Adrenal gland (tissue), 12 donors: ENCODE measurements around the gene ABCB11. TPM values are rescaled to one million over a fixed set of nuclear protein-coding genes. Genes with fewer than 3 reads are reported as not detected.

Source experiments
- DNase-seq, 7 donors: peaks; one replicate each; pipeline ENCODE4 v3.0.0-alpha.2; 2019 to 2020
- H3K27ac ChIP-seq, 5 donors: fragments of 200-600 bp; sonication (generic) in 4 of 5; 1 replicate in 3 of 5; 2 replicates in 2 of 5; pipeline versions ENCODE4 v1.5.1 to v1.8.0; 2016 to 2020; ENCODE audit warnings: mild to moderate bottlenecking in 1 of 5
- H3K27me3 ChIP-seq: fragments of 200-600 bp; 2 replicates; pipeline ENCODE4 v1.8.0; 2021
- H3K36me3 ChIP-seq, 2 donors: fragments of 200-600 bp; replicated peaks in 1 of 2; 1 replicate in 1 of 2; 2 replicates in 1 of 2; pipeline versions ENCODE4 v1.5.1 to v1.8.0; 2018 to 2022
- H3K4me1 ChIP-seq, 2 donors: fragments of 200-600 bp; replicated peaks in 1 of 2; 1 replicate in 1 of 2; 2 replicates in 1 of 2; pipeline versions ENCODE4 v1.5.1 to v1.8.0; 2018 to 2021
- H3K4me3 ChIP-seq, 4 donors: fragments of 200-600 bp; sonication (generic) in 3 of 4; one replicate each; pipeline ENCODE4 v1.5.1; 2016 to 2018
- H3K9me3 ChIP-seq, 3 donors: fragments of 200-600 bp; sonication (generic) in 1 of 3; replicated peaks in 1 of 3; 1 replicate in 2 of 3; 2 replicates in 1 of 3; pipeline versions ENCODE4 v1.5.1 to v1.8.0; 2016 to 2021
- POLR2A ChIP-seq, 2 donors: fragments of 450-650 bp; IDR thresholded peaks; one replicate each; pipeline ENCODE4 v1.6.1; 2017; ENCODE audit warnings: antibody characterized with exemption in 2 of 2, mild to moderate bottlenecking in 2 of 2, moderate library complexity in 1 of 2
- WGBS, 4 donors: extraction: QIAGEN DNeasy Blood & Tissue Kit in 2 of 4; methylation state at CpG; one replicate each; pipeline versions ENCODE4 v1.1.5 to v1.1.7; 2013 to 2017; 5-methylcytosine and 5-hydroxymethylcytosine counted together
- intact Hi-C, 2 donors: fragments of 100-400 bp; cut with DNase I; formaldehyde crosslinking; loops; one replicate each; pipeline versions ENCODE4 v1.14.1 to v1.15.0; 2022 to 2023
- polyA plus RNA-seq, 3 donors: library from polyadenylated mRNA; stranded (reverse); fragments of 200-250 nt in 2 of 3; fragments of 350-450 nt in 1 of 3; fragmentation: Illumina TruSeq in 1 of 3; extraction: RNeasy Lipid Tissue Mini Kit (QIAGEN cat#74804) in 1 of 3; gene quantifications; one replicate each; pipeline ENCODE4 v1.2.3, GENCODE V29; 2013 to 2014
- total RNA-seq, 9 donors: library from RNA; depleted of rRNA in 4 of 9; stranded (reverse); fragments of >200 nt in 4 of 9; fragments of 120-200 nt in 1 of 9; fragmentation: NEBNext Ultra II Directional in 1 of 9; extraction: Animal tissue kit (Norgen Biotek cat#: 25700) in 1 of 9; gene quantifications; one replicate each; pipeline versions ENCODE4 v1.1.0 to v1.2.4, GENCODE V29; 2013 to 2023
- TF ChIP-seq, protein P1 (sequence below), 6 experiments: fragments of 450-650 bp in 4 of 6; fragments of 200-600 bp in 2 of 6; sonication (generic) in 1 of 6; IDR thresholded peaks; 1 replicate in 5 of 6; 2 replicates in 1 of 6; pipeline versions ENCODE4 v1.5.1 to v1.8.0; 2016 to 2021; ENCODE audit warnings: antibody characterized with exemption in 6 of 6, mild to moderate bottlenecking in 2 of 6, moderate library complexity in 1 of 6
- donor health status: healthy with polysubstance abuse.
- donor health status: Bipolar disorder and iron deficiency.
- donor health status: DM: yes; HTN: yes; CAD: no.
- donor health status: DM: no; HTN: no; CAD: no.
- donor health status: DM: no; HTN: no; CAD: no.
- donor health status: DM: yes; HTN: yes; CAD: no.

ABCB11 gene
- total and polyA plus RNA-seq, 12 donors, result 0.05 to 1.4 (median 0.31) TPM; not detected in 7

DNA sequence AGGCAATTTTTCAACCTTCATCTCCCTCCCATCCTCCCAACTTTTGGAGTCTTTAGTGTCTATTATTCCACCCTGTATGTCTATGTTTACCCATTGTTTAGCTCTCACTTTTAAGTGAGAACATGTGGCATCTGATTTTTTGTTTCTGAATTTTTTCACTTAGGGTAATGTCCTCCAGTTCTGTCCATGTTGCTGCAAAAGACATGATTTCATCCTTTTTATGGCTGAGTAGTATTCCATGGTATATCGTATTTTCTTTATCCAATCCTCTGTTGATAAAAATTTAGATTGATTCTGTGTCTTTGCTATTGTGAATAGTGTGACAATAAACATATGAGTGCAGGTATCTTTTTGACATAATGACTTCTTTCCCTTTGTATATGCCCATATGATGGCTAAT lies 81.8 kb downstream of the ABCB11 start:
- H3K4me1 ChIP-seq, result no peaks in the 10 kb centered on the region
- TF ChIP-seq POLR2A (IDR thresholded peaks at IDR 0.05), result no peak
- TF ChIP-seq, protein P1, sequence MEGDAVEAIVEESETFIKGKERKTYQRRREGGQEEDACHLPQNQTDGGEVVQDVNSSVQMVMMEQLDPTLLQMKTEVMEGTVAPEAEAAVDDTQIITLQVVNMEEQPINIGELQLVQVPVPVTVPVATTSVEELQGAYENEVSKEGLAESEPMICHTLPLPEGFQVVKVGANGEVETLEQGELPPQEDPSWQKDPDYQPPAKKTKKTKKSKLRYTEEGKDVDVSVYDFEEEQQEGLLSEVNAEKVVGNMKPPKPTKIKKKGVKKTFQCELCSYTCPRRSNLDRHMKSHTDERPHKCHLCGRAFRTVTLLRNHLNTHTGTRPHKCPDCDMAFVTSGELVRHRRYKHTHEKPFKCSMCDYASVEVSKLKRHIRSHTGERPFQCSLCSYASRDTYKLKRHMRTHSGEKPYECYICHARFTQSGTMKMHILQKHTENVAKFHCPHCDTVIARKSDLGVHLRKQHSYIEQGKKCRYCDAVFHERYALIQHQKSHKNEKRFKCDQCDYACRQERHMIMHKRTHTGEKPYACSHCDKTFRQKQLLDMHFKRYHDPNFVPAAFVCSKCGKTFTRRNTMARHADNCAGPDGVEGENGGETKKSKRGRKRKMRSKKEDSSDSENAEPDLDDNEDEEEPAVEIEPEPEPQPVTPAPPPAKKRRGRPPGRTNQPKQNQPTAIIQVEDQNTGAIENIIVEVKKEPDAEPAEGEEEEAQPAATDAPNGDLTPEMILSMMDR (IDR thresholded peaks at IDR 0.05), result no peak
- no peak overlapping the region for H3K4me3 ChIP-seq
- DNase-seq, result no peak
- H3K9me3 ChIP-seq, result no peaks in the 10 kb centered on the region
- no peak overlapping the region for H3K27ac ChIP-seq
- WGBS, 4 donors, result 94 to 97% (median 95%) methylated on average over 1 of the region's 1 CpG
- no peaks in the 10 kb centered on the region for H3K36me3 ChIP-seq
- no peaks in the 10 kb centered on the region for H3K27me3 ChIP-seq
- intact Hi-C loops, result no loop called here

DNA sequence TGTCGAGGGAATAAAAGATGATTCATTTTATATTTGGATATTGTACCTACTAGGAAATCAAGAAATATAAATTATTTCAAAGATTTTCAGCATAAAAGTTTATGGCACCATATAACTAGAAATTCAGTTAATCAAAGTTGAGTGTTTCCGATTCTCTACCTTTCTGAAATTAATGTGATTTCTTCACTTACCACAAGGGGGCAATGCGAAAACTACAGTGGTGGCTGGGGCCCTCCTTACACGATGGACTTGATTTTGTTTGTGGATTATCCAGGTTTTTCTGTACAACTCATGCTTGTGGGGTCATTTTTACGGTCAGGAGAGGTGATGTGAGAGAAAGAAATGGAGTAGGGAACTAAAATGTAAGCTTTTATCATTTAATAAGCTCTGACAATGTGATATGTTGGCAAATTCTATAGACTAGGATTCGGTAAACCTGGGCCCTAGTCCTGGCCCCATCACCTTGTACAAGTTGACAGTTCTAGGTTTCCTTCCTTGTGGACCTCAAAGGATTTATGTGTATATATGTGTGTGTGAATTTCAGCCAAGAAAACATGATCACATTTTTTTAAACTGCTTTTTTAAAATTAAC lies 82.4 kb downstream of the ABCB11 start:
- no peaks in the 10 kb centered on the region for H3K4me1 ChIP-seq
- H3K27ac ChIP-seq, result no peak overlapping the region
- H3K9me3 ChIP-seq, result no peaks in the 10 kb centered on the region
- no peak overlapping the region for H3K4me3 ChIP-seq
- no peaks in the 10 kb centered on the region for H3K27me3 ChIP-seq
- no peaks in the 10 kb centered on the region for H3K36me3 ChIP-seq
- no peak for TF ChIP-seq POLR2A (IDR thresholded peaks at IDR 0.05)
- TF ChIP-seq, protein P1 (IDR thresholded peaks at IDR 0.05), result peak; percentile 19 to 50 (median 38)
- no peak for DNase-seq
- intact Hi-C loops, result no loop called here
- 60 to 69% (median 66%) methylated on average over 6 of the region's 6 CpGs for WGBS, 4 donors

DNA sequence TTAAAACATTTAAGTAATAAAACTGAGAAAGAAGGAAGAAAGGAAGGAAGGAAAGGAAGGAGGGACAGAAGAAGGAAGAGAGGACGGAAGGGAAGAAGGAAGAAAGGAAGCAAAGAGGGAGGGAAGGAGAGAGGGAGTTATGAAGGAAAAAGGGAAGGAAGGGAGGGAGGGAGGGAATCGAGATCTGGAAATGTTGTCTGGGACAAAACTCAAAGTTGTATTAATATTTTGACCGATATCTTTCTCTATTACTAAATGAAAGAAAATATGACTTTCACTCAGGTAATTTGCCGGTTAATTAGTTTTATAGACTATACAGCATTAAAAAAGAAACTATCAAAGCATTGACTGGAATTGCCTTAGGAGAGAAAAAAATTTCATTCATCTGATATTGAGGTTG lies 85.6 kb downstream of the ABCB11 start:
- intact Hi-C loops, result no loop called here
- WGBS, 4 donors, result 35 to 56% (median 46%) methylated on average over 4 of the region's 4 CpGs
- H3K27ac ChIP-seq, result no peak overlapping the region
- H3K27me3 ChIP-seq, result no peaks in the 10 kb centered on the region
- DNase-seq, result no peak
- H3K4me1 ChIP-seq, result no peaks in the 10 kb centered on the region
- TF ChIP-seq POLR2A (IDR thresholded peaks at IDR 0.05), result no peak
- TF ChIP-seq, protein P1 (IDR thresholded peaks at IDR 0.05), result no peak
- no peaks in the 10 kb centered on the region for H3K36me3 ChIP-seq
- H3K9me3 ChIP-seq, result no peaks in the 10 kb centered on the region
- no peak overlapping the region for H3K4me3 ChIP-seq

DNA sequence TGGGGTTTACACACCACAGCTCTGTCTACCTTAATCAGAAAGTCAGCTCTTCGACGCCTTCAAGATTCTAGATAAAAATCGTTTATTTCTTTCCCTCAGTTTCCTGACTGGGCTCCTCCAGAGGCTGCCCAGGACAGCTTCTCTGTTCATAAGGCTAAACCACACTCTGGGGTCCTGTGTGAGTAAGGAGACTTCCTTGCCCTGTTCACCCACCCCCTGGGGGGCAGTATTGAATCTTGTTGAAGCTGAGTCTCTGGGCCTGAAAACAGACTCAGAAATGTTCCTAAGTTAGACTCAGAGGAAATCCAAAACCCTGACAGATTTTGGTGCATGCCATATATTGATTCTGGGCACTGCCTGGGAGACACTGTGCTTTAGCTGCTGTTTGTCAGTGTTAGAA lies 87.1 kb downstream of the ABCB11 start:
- no peak overlapping the region for H3K27ac ChIP-seq
- H3K9me3 ChIP-seq, result no peaks in the 10 kb centered on the region
- TF ChIP-seq POLR2A (IDR thresholded peaks at IDR 0.05), result no peak
- TF ChIP-seq, protein P1 (IDR thresholded peaks at IDR 0.05), result no peak
- no peaks in the 10 kb centered on the region for H3K27me3 ChIP-seq
- no peaks in the 10 kb centered on the region for H3K36me3 ChIP-seq
- no peak overlapping the region for H3K4me3 ChIP-seq
- intact Hi-C loops, result no loop called here
- WGBS, 4 donors, result 82 to 91% (median 87%) methylated on average over 3 of the region's 3 CpGs
- H3K4me1 ChIP-seq, result no peaks in the 10 kb centered on the region
- no peak for DNase-seq
